T1000 (cell line): ENCODE measurements around the gene LHB.

ENCODE experiments used
- DNase-seq: peaks from one replicate; lab custom pipeline; 2025; ENCODE audit warnings: mixed read lengths; lab: John Stamatoyannopoulos, UW

Gene LHB

GRCh38 chr19:49010453-49010852 lies 6.4 kb downstream of the LHB start:
- no peak for DNase-seq

GRCh38 chr19:49009828-49010227 lies 7.1 kb downstream of the LHB start:
- DNase-seq = no peak

- no peak for DNase-seq
Observed at GRCh38 chr19:49006905-49007304, 10.0 kb downstream of the LHB start.

- no peak for DNase-seq
Observed at GRCh38 chr19:49004964-49005614, 11.8 kb downstream of the LHB start.

GRCh38 chr19:49004133-49004532 lies 12.8 kb downstream of the LHB start:
- DNase-seq = no peak

GRCh38 chr19:48999481-49000325 lies 17.2 kb downstream of the LHB start:
- DNase-seq = no peak

GRCh38 chr19:48997972-48998371 lies 18.9 kb downstream of the LHB start:
- no peak for DNase-seq

GRCh38 chr19:48994035-48994386 lies 22.9 kb downstream of the LHB start:
- no peak for DNase-seq

GRCh38 chr19:48993175-48994034 lies 23.5 kb downstream of the LHB start, which contains the start of the genes GYS1 and RUVBL2:
GYS1 (minus strand) TSS chr19:48993309; CDS start chr19:48993112, 197 bp downstream.
RUVBL2 (plus strand) TSS chr19:48993887; CDS start chr19:48993912, 25 bp downstream.
- DNase-seq = peak; percentile 97

- no peak for DNase-seq
Observed at GRCh38 chr19:48992581-48993174, 24.2 kb downstream of the LHB start.

- DNase-seq = no peak
Observed at GRCh38 chr19:48991873-48992580, 24.9 kb downstream of the LHB start.

GRCh38 chr19:48991011-48991609 lies 25.8 kb downstream of the LHB start:
- DNase-seq = no peak

- no peak for DNase-seq
Observed at GRCh38 chr19:48990400-48990799, 26.5 kb downstream of the LHB start.

- no peak for DNase-seq
Observed at GRCh38 chr19:48989701-48990291, 27.1 kb downstream of the LHB start.

- DNase-seq = no peak
Observed at GRCh38 chr19:48988860-48989259, 28.0 kb downstream of the LHB start.

- no peak for DNase-seq
Observed at GRCh38 chr19:48988286-48988685, 28.6 kb downstream of the LHB start.

- no peak for DNase-seq
Observed at GRCh38 chr19:48987323-48987722, 29.6 kb downstream of the LHB start.

GRCh38 chr19:48986211-48986610 lies 30.7 kb downstream of the LHB start:
- DNase-seq = no peak

GRCh38 chr19:48985711-48986110 lies 31.2 kb downstream of the LHB start:
- DNase-seq = no peak

GRCh38 chr19:48982280-48982679 lies 34.6 kb downstream of the LHB start:
- no peak for DNase-seq

- no peak for DNase-seq
Observed at GRCh38 chr19:48977061-48977460, 39.8 kb downstream of the LHB start.
